GM12878 (cell line): ENCODE measurements around the gene C1orf185. TPM values are rescaled to one million over a fixed set of nuclear protein-coding genes. Genes with fewer than 3 reads are reported as not detected.

Source experiments
- CBFB ChIP-seq: IDR thresholded peaks from 2 replicates; pipeline ENCODE4 v1.6.1; 2016; ENCODE audit warnings: antibody characterized with exemption, low read depth
- E2F4 ChIP-seq: IDR thresholded peaks from 2 replicates; pipeline ENCODE4 v1.6.1; 2012; ENCODE audit warnings: low read depth, low read length, improper control_type of control experiment
- ELK1 ChIP-seq: IDR thresholded peaks from 2 replicates; pipeline ENCODE4 v1.6.1; 2012; ENCODE audit warnings: low read depth, low read length, improper control_type of control experiment
- FOXM1 ChIP-seq: IDR thresholded peaks from 2 replicates; pipeline ENCODE4 v1.6.1; 2012; ENCODE audit warnings: low read depth, mild to moderate bottlenecking, inconsistent platforms, low read length, moderate library complexity
- MTA3 ChIP-seq: IDR thresholded peaks from 2 replicates; pipeline ENCODE4 v1.6.1; 2012; ENCODE audit warnings: low read length, inconsistent platforms, borderline replicate concordance
- MYB ChIP-seq: fragments of 150-350 bp; IDR thresholded peaks from 2 replicates; pipeline ENCODE4 v1.6.1; 2014; ENCODE audit warnings: mild to moderate bottlenecking, low read depth, low read length, borderline replicate concordance
- MYC ChIP-seq: IDR thresholded peaks from 2 replicates; pipeline ENCODE4 v1.6.1; 2011; ENCODE audit warnings: mild to moderate bottlenecking, low read length, moderate library complexity, inconsistent platforms; ENCODE audit not compliant: insufficient read depth, insufficient replicate concordance, insufficient read length, severe bottlenecking
- NFYB ChIP-seq: IDR thresholded peaks from 2 replicates; pipeline ENCODE4 v1.6.1; 2011; ENCODE audit warnings: low read depth, mild to moderate bottlenecking, low read length, improper control_type of control experiment, moderate library complexity; ENCODE audit not compliant: insufficient read depth
- NKRF ChIP-seq: fragments of 450-650 bp; conservative IDR thresholded peaks from 2 replicates; pipeline ENCODE4 v1.6.1; 2017; ENCODE audit warnings: mild to moderate bottlenecking, moderate library complexity
- PML ChIP-seq: IDR thresholded peaks from 2 replicates; pipeline ENCODE4 v1.6.1; 2012; ENCODE audit warnings: low read length, inconsistent platforms
- POLR2A ChIP-seq: IDR thresholded peaks from 2 replicates; pipeline ENCODE4 v1.6.1; 2011; ENCODE audit warnings: low read depth, mild to moderate bottlenecking, low read length
- RCOR1 ChIP-seq: conservative IDR thresholded peaks from 2 replicates; pipeline ENCODE4 v1.6.1; 2012; ENCODE audit warnings: low read depth, low read length, improper control_type of control experiment
- RELA ChIP-seq: fragments of 450-650 bp; IDR thresholded peaks from 2 replicates; pipeline ENCODE4 v1.8.0; 2014; ENCODE audit warnings: borderline replicate concordance; ENCODE audit not compliant: partially characterized antibody
- TAF1 ChIP-seq: IDR thresholded peaks from 2 replicates; pipeline ENCODE4 v1.6.1; 2011; ENCODE audit warnings: mild to moderate bottlenecking, low read depth, low read length, borderline replicate concordance
- ZNF24 ChIP-seq: fragments of 450-650 bp; IDR thresholded peaks from 2 replicates; pipeline ENCODE4 v1.6.1; 2017; ENCODE audit warnings: antibody characterized with exemption, mild to moderate bottlenecking
- polyA plus RNA-seq, 11 experiments: library from polyadenylated mRNA; depleted of rRNA in 4 of 11; unstranded in 6 of 11; stranded (reverse) in 5 of 11; fragments of >200 nt; fragmentation: Nextera tagmentation in 4 of 11; fragmentation: Illumina TruSeq in 1 of 11; extraction: Ambion mirVana in 4 of 11; extraction: Trizol in 1 of 11; gene quantifications; 1 replicate in 1 of 11; 2 replicates in 10 of 11; pipeline versions ENCODE4 v1.2.1 to v1.2.3, GENCODE V29; 2011 to 2016; ENCODE audit warnings: inconsistent platforms in 2 of 11, missing spikeins in 2 of 11, low read depth in 1 of 11
- total RNA-seq, 4 experiments: library from RNA; depleted of rRNA in 3 of 4; stranded (reverse); fragments of >200 nt in 3 of 4; fragmentation: Illumina TruSeq in 1 of 4; extraction: Trizol in 1 of 4; gene quantifications; 2 replicates each; pipeline versions ENCODE4 v1.2.1 to v1.2.3, GENCODE V29; 2013 to 2021
- TF ChIP-seq, protein P1 (sequence below): IDR thresholded peaks from 2 replicates; pipeline ENCODE4 v1.6.1; 2012; ENCODE audit warnings: low read length, inconsistent platforms
- TF ChIP-seq, protein P2 (sequence below): fragments of 450-650 bp; IDR thresholded peaks from 2 replicates; pipeline ENCODE4 v1.6.1; 2016; ENCODE audit warnings: mild to moderate bottlenecking, moderate library complexity, borderline replicate concordance
- TF ChIP-seq, protein P3 (sequence below): fragments of 450-650 bp; IDR thresholded peaks from 2 replicates; pipeline ENCODE4 v1.6.1; 2017; ENCODE audit warnings: mild to moderate bottlenecking, low read depth, inconsistent platforms; ENCODE audit not compliant: poor library complexity, severe bottlenecking

The C1orf185 gene
- total and polyA plus RNA-seq, 10 of the 15 experiments (the other 5 are each of a cell fraction or from before 2014, with no cell fraction given) = 0.40 TPM; not detected in 9

- TF ChIP-seq RELA (no peak), POLR2A (no peak), NKRF (no peak), ZNF24 (no peak), MYC (no peak), NFYB (no peak), MYB (no peak), PML (peak; percentile 40; the same call in 1 of the 2 replicates), ELK1 (no peak), FOXM1 (peak; percentile 70), TAF1 (no peak), MTA3 (0 out of 2 replicates have a peak, but pooled peaks have one; percentile 32), CBFB (no peak), E2F4 (no peak), RCOR1 (no peak)
- TF ChIP-seq, protein P1, sequence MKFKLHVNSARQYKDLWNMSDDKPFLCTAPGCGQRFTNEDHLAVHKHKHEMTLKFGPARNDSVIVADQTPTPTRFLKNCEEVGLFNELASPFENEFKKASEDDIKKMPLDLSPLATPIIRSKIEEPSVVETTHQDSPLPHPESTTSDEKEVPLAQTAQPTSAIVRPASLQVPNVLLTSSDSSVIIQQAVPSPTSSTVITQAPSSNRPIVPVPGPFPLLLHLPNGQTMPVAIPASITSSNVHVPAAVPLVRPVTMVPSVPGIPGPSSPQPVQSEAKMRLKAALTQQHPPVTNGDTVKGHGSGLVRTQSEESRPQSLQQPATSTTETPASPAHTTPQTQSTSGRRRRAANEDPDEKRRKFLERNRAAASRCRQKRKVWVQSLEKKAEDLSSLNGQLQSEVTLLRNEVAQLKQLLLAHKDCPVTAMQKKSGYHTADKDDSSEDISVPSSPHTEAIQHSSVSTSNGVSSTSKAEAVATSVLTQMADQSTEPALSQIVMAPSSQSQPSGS = peak; percentile 64; the same call in 1 of the 2 replicates
- TF ChIP-seq, protein P2, sequence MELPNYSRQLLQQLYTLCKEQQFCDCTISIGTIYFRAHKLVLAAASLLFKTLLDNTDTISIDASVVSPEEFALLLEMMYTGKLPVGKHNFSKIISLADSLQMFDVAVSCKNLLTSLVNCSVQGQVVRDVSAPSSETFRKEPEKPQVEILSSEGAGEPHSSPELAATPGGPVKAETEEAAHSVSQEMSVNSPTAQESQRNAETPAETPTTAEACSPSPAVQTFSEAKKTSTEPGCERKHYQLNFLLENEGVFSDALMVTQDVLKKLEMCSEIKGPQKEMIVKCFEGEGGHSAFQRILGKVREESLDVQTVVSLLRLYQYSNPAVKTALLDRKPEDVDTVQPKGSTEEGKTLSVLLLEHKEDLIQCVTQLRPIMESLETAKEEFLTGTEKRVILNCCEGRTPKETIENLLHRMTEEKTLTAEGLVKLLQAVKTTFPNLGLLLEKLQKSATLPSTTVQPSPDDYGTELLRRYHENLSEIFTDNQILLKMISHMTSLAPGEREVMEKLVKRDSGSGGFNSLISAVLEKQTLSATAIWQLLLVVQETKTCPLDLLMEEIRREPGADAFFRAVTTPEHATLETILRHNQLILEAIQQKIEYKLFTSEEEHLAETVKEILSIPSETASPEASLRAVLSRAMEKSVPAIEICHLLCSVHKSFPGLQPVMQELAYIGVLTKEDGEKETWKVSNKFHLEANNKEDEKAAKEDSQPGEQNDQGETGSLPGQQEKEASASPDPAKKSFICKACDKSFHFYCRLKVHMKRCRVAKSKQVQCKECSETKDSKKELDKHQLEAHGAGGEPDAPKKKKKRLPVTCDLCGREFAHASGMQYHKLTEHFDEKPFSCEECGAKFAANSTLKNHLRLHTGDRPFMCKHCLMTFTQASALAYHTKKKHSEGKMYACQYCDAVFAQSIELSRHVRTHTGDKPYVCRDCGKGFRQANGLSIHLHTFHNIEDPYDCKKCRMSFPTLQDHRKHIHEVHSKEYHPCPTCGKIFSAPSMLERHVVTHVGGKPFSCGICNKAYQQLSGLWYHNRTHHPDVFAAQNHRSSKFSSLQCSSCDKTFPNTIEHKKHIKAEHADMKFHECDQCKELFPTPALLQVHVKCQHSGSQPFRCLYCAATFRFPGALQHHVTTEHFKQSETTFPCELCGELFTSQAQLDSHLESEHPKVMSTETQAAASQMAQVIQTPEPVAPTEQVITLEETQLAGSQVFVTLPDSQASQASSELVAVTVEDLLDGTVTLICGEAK = no peak
- TF ChIP-seq, protein P3, sequence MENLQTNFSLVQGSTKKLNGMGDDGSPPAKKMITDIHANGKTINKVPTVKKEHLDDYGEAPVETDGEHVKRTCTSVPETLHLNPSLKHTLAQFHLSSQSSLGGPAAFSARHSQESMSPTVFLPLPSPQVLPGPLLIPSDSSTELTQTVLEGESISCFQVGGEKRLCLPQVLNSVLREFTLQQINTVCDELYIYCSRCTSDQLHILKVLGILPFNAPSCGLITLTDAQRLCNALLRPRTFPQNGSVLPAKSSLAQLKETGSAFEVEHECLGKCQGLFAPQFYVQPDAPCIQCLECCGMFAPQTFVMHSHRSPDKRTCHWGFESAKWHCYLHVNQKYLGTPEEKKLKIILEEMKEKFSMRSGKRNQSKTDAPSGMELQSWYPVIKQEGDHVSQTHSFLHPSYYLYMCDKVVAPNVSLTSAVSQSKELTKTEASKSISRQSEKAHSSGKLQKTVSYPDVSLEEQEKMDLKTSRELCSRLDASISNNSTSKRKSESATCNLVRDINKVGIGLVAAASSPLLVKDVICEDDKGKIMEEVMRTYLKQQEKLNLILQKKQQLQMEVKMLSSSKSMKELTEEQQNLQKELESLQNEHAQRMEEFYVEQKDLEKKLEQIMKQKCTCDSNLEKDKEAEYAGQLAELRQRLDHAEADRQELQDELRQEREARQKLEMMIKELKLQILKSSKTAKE = no peak
Measured at GRCh38 chr1:51100264-51100880, 1.7 kb upstream of the C1orf185 start (continued).
